BE2C (cell line): ENCODE results near the gene NPAS1.

Experiments used
- DNase-seq: peaks from one replicate; pipeline ENCODE4 v3.0.0-alpha.2; 2020
- H3K27me3 ChIP-seq: fragments of 250-450 bp; sonication (Bioruptor Pico); 2 replicates; pipeline ENCODE4 v1.5.1; 2020; ENCODE audit warnings: mild to moderate bottlenecking
- H3K36me3 ChIP-seq: fragments of 250-450 bp; sonication (Bioruptor Pico); 2 replicates; pipeline ENCODE4 v1.5.1; 2020; ENCODE audit warnings: mild to moderate bottlenecking
- H3K4me1 ChIP-seq: fragments of 250-450 bp; sonication (Bioruptor Pico); 2 replicates; pipeline ENCODE4 v1.5.1; 2020
- H3K4me3 ChIP-seq: 2 replicates; pipeline ENCODE4 v1.5.1; 2011; ENCODE audit warnings: low read depth, low read length
- H3K9me3 ChIP-seq: fragments of 250-450 bp; sonication (Bioruptor Pico); 2 replicates; pipeline ENCODE4 v1.5.1; 2020
- TF ChIP-seq, protein P1 (sequence below): IDR thresholded peaks from 2 replicates; pipeline ENCODE4 v1.5.1; 2012; ENCODE audit warnings: mild to moderate bottlenecking, low read depth, low read length

NPAS1 gene

GRCh38 chr19:47002106-47002766, 17.4 kb upstream of the NPAS1 start:
- Histone ChIP-seq H3K9me3 (no peaks in the 10 kb centered on the region), H3K27me3 (no peaks in the 10 kb centered on the region), H3K4me1 (no peaks in the 10 kb centered on the region), H3K36me3 (peaks cover 27% of the 10 kb centered on the region), H3K4me3 (no peak overlapping the region)
- TF ChIP-seq, protein P1, sequence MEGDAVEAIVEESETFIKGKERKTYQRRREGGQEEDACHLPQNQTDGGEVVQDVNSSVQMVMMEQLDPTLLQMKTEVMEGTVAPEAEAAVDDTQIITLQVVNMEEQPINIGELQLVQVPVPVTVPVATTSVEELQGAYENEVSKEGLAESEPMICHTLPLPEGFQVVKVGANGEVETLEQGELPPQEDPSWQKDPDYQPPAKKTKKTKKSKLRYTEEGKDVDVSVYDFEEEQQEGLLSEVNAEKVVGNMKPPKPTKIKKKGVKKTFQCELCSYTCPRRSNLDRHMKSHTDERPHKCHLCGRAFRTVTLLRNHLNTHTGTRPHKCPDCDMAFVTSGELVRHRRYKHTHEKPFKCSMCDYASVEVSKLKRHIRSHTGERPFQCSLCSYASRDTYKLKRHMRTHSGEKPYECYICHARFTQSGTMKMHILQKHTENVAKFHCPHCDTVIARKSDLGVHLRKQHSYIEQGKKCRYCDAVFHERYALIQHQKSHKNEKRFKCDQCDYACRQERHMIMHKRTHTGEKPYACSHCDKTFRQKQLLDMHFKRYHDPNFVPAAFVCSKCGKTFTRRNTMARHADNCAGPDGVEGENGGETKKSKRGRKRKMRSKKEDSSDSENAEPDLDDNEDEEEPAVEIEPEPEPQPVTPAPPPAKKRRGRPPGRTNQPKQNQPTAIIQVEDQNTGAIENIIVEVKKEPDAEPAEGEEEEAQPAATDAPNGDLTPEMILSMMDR: peak; percentile 21; the same call in 1 of the 2 replicates
- DNase-seq: no peak

- H3K4me3 ChIP-seq: no peak overlapping the region
- H3K9me3 ChIP-seq: no peaks in the 10 kb centered on the region
- TF ChIP-seq, protein P1: no peak
- H3K27me3 ChIP-seq: no peaks in the 10 kb centered on the region
- no peaks in the 10 kb centered on the region for H3K4me1 ChIP-seq
- no peak for DNase-seq
- H3K36me3 ChIP-seq: peaks cover 22% of the 10 kb centered on the region
Measured at GRCh38 chr19:47002853-47003610, 16.6 kb upstream of the NPAS1 start.

- Histone ChIP-seq H3K9me3 (no peaks in the 10 kb centered on the region), H3K4me3 (no peak overlapping the region), H3K4me1 (no peaks in the 10 kb centered on the region), H3K27me3 (no peaks in the 10 kb centered on the region), H3K36me3 (peaks cover 22% of the 10 kb centered on the region)
- no peak for DNase-seq
- TF ChIP-seq, protein P1: no peak
Measured at GRCh38 chr19:47003611-47004465, 15.8 kb upstream of the NPAS1 start.

GRCh38 chr19:47005164-47005641, 14.4 kb upstream of the NPAS1 start:
- Histone ChIP-seq H3K27me3 (no peaks in the 10 kb centered on the region), H3K9me3 (no peaks in the 10 kb centered on the region), H3K4me1 (no peaks in the 10 kb centered on the region), H3K4me3 (no peak overlapping the region), H3K36me3 (peaks cover 12% of the 10 kb centered on the region)
- TF ChIP-seq, protein P1: no peak
- DNase-seq: no peak

- TF ChIP-seq, protein P1: no peak
- Histone ChIP-seq H3K4me1 (no peaks in the 10 kb centered on the region), H3K36me3 (peaks cover 5% of the 10 kb centered on the region), H3K9me3 (no peaks in the 10 kb centered on the region), H3K4me3 (no peak overlapping the region), H3K27me3 (no peaks in the 10 kb centered on the region)
- no peak for DNase-seq
Measured at GRCh38 chr19:47005873-47006272, 13.8 kb upstream of the NPAS1 start.
